ENCODE measurements around the gene AKAP13.

The AKAP13 gene

DNA sequence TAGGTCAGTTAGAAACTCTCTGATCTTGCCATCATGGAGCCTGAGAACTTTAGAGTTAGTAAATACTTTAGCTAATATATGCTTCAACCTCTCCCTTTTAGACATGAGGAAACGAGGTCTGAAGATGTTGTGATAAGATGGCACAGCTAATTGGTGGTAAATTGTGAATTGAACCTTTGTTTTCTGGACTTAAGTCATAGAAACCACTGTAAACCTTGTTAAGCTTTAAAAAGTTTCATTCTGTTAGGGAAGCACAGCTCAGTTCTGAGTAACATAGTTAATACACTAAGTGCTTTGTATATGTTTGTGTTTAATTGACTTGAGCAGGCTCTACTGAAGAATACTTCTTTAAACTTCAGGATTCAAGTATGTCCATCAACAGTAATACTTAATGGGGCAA, 108.6 kb downstream of the AKAP13 start:
- Histone ChIP-seq H3K14ac (ENCODE audit: low read length) (no peak overlapping the region), H2AFZ (ENCODE audit: low read length) (no peak overlapping the region), H2BK12ac (ENCODE audit: low read length) (no peak overlapping the region), H2AK5ac (ENCODE audit: low read depth, low read length) (no peak overlapping the region), H3K4me3 (ENCODE audit: low read length in 2 of 2) (no peak overlapping the region), H4K8ac (ENCODE audit: low read depth, low read length) (no peak overlapping the region), H3K18ac (ENCODE audit: low read length) (no peak overlapping the region), H2BK15ac (ENCODE audit: low read length) (no peak overlapping the region), H3K4ac (ENCODE audit: low read length) (no peak overlapping the region), H3K9ac (ENCODE audit: low read depth, low read length, poor library complexity) (no peak overlapping the region), H3K27ac (replicated peaks; ENCODE audit: low read length) (no peak overlapping the region), H3K23ac (ENCODE audit: low read depth, low read length, poor library complexity) (no peak overlapping the region), H3K9me3 (replicated peaks in 1 of 2; ENCODE audit: control insufficient read depth in 2 of 2, insufficient read depth in 1 of 2, low read depth in 1 of 2, low read length in 2 of 2) (no peaks in the 10 kb centered on the region), H3K4me1 (ENCODE audit: control insufficient read depth in 2 of 2, insufficient read depth in 1 of 2, low read depth in 1 of 2, low read length in 2 of 2) (peaks cover 0 to under 1% of the 10 kb centered on the region in 2 donors), H3K4me2 (ENCODE audit: insufficient read depth, low read length, poor library complexity, severe bottlenecking) (no peak overlapping the region), H2BK5ac (ENCODE audit: low read length) (no peak overlapping the region), H3K36me3 (replicated peaks in 1 of 2; ENCODE audit: control insufficient read depth in 2 of 2, insufficient read depth in 2 of 2, low read length in 2 of 2) (peaks cover 0 to 17% of the 10 kb centered on the region in 2 donors), H3K79me1 (ENCODE audit: low read depth, low read length) (no peaks in the 10 kb centered on the region), H4K91ac (ENCODE audit: low read depth, low read length, poor library complexity) (no peak overlapping the region), H3K27me3 (ENCODE audit: control insufficient read depth in 3 of 3, insufficient read depth in 3 of 3, low read depth in 1 of 3, low read length in 3 of 3) (no peaks in the 10 kb centered on the region), H2BK120ac (ENCODE audit: low read depth, low read length) (no peak overlapping the region)
- no CpG with 5 or more reads among the region's 1 CpG for WGBS, 2 donors (ENCODE audit: extremely low coverage in 2 of 2, insufficient read length in 2 of 2, insufficient replicate concordance in 1 of 2)
- DNase-seq (ENCODE audit: low spot score): no peak

DNA sequence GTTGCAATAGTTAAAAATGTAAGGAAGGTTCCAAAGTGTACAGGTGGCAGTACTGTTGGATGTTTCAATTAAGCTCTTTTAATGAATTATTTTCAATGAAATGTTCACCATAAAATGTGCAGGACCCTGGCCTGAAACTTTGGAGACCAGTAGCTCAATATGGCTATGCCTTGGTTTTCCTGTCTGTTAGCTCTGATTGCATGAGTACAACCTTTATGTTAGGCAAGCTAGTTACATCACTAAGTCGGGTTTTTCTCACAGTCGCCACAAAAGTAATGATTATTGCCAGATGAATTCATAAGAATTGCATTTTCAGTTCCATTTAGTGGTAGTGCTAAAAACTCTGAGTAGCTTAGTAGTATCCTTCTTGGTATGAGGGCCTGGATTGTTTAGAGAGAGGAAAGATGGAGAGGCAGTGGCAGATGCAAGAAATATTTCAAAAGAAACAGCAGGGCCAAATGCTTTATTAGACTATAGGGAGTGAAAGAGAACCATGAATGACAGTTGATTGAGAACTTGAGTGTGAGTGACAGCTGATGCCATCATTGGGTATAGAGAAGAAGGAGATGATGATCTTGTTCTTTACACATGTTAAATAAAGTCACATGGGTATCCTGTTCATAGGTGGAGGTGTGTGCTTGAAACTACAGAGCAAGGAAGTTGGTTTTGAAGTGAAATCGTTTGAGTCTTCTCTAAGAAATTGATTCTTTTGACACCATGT, 109.5 kb downstream of the AKAP13 start:
- Histone ChIP-seq H3K4ac (ENCODE audit: low read length) (no peak overlapping the region), H2BK12ac (ENCODE audit: low read length) (no peak overlapping the region), H3K4me2 (ENCODE audit: insufficient read depth, low read length, poor library complexity, severe bottlenecking) (no peak overlapping the region), H3K23ac (ENCODE audit: low read depth, low read length, poor library complexity) (no peak overlapping the region), H3K9me3 (replicated peaks in 1 of 2; ENCODE audit: control insufficient read depth in 2 of 2, insufficient read depth in 1 of 2, low read depth in 1 of 2, low read length in 2 of 2) (no peaks in the 10 kb centered on the region), H3K18ac (ENCODE audit: low read length) (no peak overlapping the region), H3K9ac (ENCODE audit: low read depth, low read length, poor library complexity) (no peak overlapping the region), H4K8ac (ENCODE audit: low read depth, low read length) (no peak overlapping the region), H4K91ac (ENCODE audit: low read depth, low read length, poor library complexity) (no peak overlapping the region), H2BK15ac (ENCODE audit: low read length) (no peak overlapping the region), H2AFZ (ENCODE audit: low read length) (no peak overlapping the region), H3K27ac (replicated peaks; ENCODE audit: low read length) (no peak overlapping the region), H3K14ac (ENCODE audit: low read length) (no peak overlapping the region), H2BK120ac (ENCODE audit: low read depth, low read length) (no peak overlapping the region), H3K36me3 (replicated peaks in 1 of 2; ENCODE audit: control insufficient read depth in 2 of 2, insufficient read depth in 2 of 2, low read length in 2 of 2) (peaks cover 0 to 17% of the 10 kb centered on the region in 2 donors), H3K4me1 (ENCODE audit: control insufficient read depth in 2 of 2, insufficient read depth in 1 of 2, low read depth in 1 of 2, low read length in 2 of 2) (peaks cover 3 to 6% of the 10 kb centered on the region in 2 donors), H3K4me3 (ENCODE audit: low read length in 2 of 2) (no peak overlapping the region), H2AK5ac (ENCODE audit: low read depth, low read length) (no peak overlapping the region), H3K79me1 (ENCODE audit: low read depth, low read length) (no peaks in the 10 kb centered on the region), H2BK5ac (ENCODE audit: low read length) (no peak overlapping the region), H3K27me3 (ENCODE audit: control insufficient read depth in 3 of 3, insufficient read depth in 3 of 3, low read depth in 1 of 3, low read length in 3 of 3) (no peaks in the 10 kb centered on the region)
- WGBS, 2 donors (ENCODE audit: extremely low coverage in 2 of 2, insufficient read length in 2 of 2, insufficient replicate concordance in 1 of 2): no CpG with 5 or more reads among the region's 3 CpGs
- DNase-seq (ENCODE audit: low spot score): no peak

DNA sequence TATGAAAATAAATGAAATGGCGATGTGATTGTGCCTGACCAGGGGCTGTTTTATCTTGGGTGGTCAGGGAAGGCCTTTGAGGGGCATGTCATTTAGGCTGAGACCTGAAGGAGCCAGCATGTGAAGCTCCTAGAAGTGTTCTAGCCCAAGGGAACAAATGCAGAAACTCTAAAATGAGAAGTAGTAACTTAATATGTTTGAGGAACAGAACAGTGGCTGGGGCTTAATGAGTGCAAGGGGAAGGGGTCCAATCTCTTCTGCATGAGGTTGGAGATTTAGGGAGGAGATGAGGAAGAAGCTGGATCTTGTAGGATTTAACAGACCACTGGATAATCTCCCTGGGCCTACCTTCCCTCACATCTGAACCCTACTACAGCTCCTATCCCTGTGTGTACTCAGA, 110.5 kb downstream of the AKAP13 start:
- Histone ChIP-seq H3K79me1 (ENCODE audit: low read depth, low read length) (no peaks in the 10 kb centered on the region), H2BK15ac (ENCODE audit: low read length) (no peak overlapping the region), H3K4me2 (ENCODE audit: insufficient read depth, low read length, poor library complexity, severe bottlenecking) (no peak overlapping the region), H2AK5ac (ENCODE audit: low read depth, low read length) (no peak overlapping the region), H3K27me3 (ENCODE audit: control insufficient read depth in 3 of 3, insufficient read depth in 3 of 3, low read depth in 1 of 3, low read length in 3 of 3) (no peaks in the 10 kb centered on the region), H2BK5ac (ENCODE audit: low read length) (no peak overlapping the region), H2AFZ (ENCODE audit: low read length) (no peak overlapping the region), H3K23ac (ENCODE audit: low read depth, low read length, poor library complexity) (no peak overlapping the region), H3K27ac (replicated peaks; ENCODE audit: low read length) (no peak overlapping the region), H4K8ac (ENCODE audit: low read depth, low read length) (no peak overlapping the region), H2BK120ac (ENCODE audit: low read depth, low read length) (no peak overlapping the region), H3K36me3 (replicated peaks in 1 of 2; ENCODE audit: control insufficient read depth in 2 of 2, insufficient read depth in 2 of 2, low read length in 2 of 2) (peaks cover 0 to 17% of the 10 kb centered on the region in 2 donors), H3K9me3 (replicated peaks in 1 of 2; ENCODE audit: control insufficient read depth in 2 of 2, insufficient read depth in 1 of 2, low read depth in 1 of 2, low read length in 2 of 2) (no peaks in the 10 kb centered on the region), H3K9ac (ENCODE audit: low read depth, low read length, poor library complexity) (no peak overlapping the region), H3K4me3 (ENCODE audit: low read length in 2 of 2) (no peak overlapping the region), H3K4ac (ENCODE audit: low read length) (no peak overlapping the region), H3K18ac (ENCODE audit: low read length) (no peak overlapping the region), H2BK12ac (ENCODE audit: low read length) (no peak overlapping the region), H4K91ac (ENCODE audit: low read depth, low read length, poor library complexity) (no peak overlapping the region), H3K14ac (ENCODE audit: low read length) (no peak overlapping the region), H3K4me1 (ENCODE audit: control insufficient read depth in 2 of 2, insufficient read depth in 1 of 2, low read depth in 1 of 2, low read length in 2 of 2) (peaks cover 3 to 8% of the 10 kb centered on the region in 2 donors)
- DNase-seq (ENCODE audit: low spot score): no peak
- WGBS, 2 donors (ENCODE audit: extremely low coverage in 2 of 2, insufficient read length in 2 of 2, insufficient replicate concordance in 1 of 2): no CpG with 5 or more reads among the region's 1 CpG

DNA sequence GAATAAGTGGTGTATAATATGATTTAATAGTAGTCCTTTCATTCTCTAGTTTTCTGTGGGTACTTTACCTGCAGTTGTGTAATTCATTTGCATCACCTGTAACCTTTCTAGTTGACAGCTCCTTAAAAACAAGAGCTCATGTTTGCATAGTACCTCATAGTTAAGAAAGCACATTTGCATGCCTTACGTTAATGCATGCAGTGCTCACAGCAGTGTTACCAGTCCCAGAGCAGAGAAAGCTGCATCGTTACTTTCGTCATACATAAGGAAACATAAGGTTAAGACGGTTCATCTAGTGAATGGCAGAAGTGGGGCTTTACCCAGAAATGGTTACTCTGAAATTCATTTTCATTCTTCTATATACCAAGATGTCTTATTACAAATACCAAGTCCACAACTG, 111.3 kb downstream of the AKAP13 start:
- no peak overlapping the region for H3K4me3 ChIP-seq (ENCODE audit: low read length in 2 of 2)
- no peaks in the 10 kb centered on the region for H3K9me3 ChIP-seq (replicated peaks in 1 of 2; ENCODE audit: control insufficient read depth in 2 of 2, insufficient read depth in 1 of 2, low read depth in 1 of 2, low read length in 2 of 2)
- DNase-seq (ENCODE audit: low spot score): no peak
- H2BK12ac ChIP-seq (ENCODE audit: low read length): no peak overlapping the region
- no peak overlapping the region for H3K4me2 ChIP-seq (ENCODE audit: insufficient read depth, low read length, poor library complexity, severe bottlenecking)
- no peak overlapping the region for H2AK5ac ChIP-seq (ENCODE audit: low read depth, low read length)
- H3K9ac ChIP-seq (ENCODE audit: low read depth, low read length, poor library complexity): no peak overlapping the region
- no peak overlapping the region for H3K27ac ChIP-seq (replicated peaks; ENCODE audit: low read length)
- H3K14ac ChIP-seq (ENCODE audit: low read length): no peak overlapping the region
- H4K91ac ChIP-seq (ENCODE audit: low read depth, low read length, poor library complexity): no peak overlapping the region
- H3K4me1 ChIP-seq (ENCODE audit: control insufficient read depth in 2 of 2, insufficient read depth in 1 of 2, low read depth in 1 of 2, low read length in 2 of 2): peaks cover 3 to 8% of the 10 kb centered on the region in 2 donors
- no peaks in the 10 kb centered on the region for H3K79me1 ChIP-seq (ENCODE audit: low read depth, low read length)
- H3K18ac ChIP-seq (ENCODE audit: low read length): no peak overlapping the region
- no peak overlapping the region for H3K23ac ChIP-seq (ENCODE audit: low read depth, low read length, poor library complexity)
- H4K8ac ChIP-seq (ENCODE audit: low read depth, low read length): no peak overlapping the region
- H3K4ac ChIP-seq (ENCODE audit: low read length): no peak overlapping the region
- no peak overlapping the region for H2BK120ac ChIP-seq (ENCODE audit: low read depth, low read length)
- H2AFZ ChIP-seq (ENCODE audit: low read length): no peak overlapping the region
- no peaks in the 10 kb centered on the region for H3K27me3 ChIP-seq (ENCODE audit: control insufficient read depth in 3 of 3, insufficient read depth in 3 of 3, low read depth in 1 of 3, low read length in 3 of 3)
- no peak overlapping the region for H2BK5ac ChIP-seq (ENCODE audit: low read length)
- H3K36me3 ChIP-seq (replicated peaks in 1 of 2; ENCODE audit: control insufficient read depth in 2 of 2, insufficient read depth in 2 of 2, low read length in 2 of 2): peaks cover 0 to 17% of the 10 kb centered on the region in 2 donors
- WGBS, 2 donors (ENCODE audit: extremely low coverage in 2 of 2, insufficient read length in 2 of 2, insufficient replicate concordance in 1 of 2): no CpG with 5 or more reads among the region's 4 CpGs
- H2BK15ac ChIP-seq (ENCODE audit: low read length): no peak overlapping the region

Data from neuronal stem cell (in vitro differentiated cells).